H54 (cell line): ENCODE measurements around the gene ZNF217.
"Not testable (repeated sequence)": the region's sequence is repeated elsewhere in the genome, so short reads cannot be mapped to it uniquely, and the experiment has no call there.

ENCODE experiments used
- DNase-seq: peaks from one replicate; pipeline ENCODE4 v3.0.0; 2011; ENCODE audit warnings: low spot score, mixed read lengths; ENCODE audit not compliant: insufficient read length
- FAIRE-seq: peaks from 3 replicates; lab custom pipeline; 2011; peaks lifted over from hg19 to GRCh38; lab: Jason Lieb, UNC
- POLR2A ChIP-seq: IDR thresholded peaks from 2 replicates; pipeline ENCODE4 v1.6.1; 2011; ENCODE audit warnings: low read depth, mild to moderate bottlenecking, low read length

Gene ZNF217

DNA sequence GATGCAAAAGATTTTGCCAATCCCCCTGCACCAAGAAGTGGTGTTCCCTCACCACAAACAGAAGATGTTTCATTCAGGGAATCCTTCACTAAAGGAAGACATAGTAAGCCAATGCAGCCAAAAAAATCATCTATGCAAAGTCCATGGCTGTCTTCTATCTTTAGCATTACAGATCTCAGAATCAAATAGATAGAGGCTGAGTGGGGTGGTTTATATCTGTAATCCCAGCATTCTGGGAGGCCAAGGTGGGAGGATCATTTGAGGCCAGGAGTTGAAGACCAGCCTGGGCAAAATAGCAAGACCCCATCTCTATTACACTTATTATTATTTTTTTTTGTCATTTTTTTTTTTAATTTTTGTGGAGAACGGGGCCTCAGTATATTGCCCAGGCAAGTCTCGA, 32.9 kb upstream of the ZNF217 start:
- TF ChIP-seq POLR2A = no peak
- DNase-seq = no peak
- FAIRE-seq = no peak

DNA sequence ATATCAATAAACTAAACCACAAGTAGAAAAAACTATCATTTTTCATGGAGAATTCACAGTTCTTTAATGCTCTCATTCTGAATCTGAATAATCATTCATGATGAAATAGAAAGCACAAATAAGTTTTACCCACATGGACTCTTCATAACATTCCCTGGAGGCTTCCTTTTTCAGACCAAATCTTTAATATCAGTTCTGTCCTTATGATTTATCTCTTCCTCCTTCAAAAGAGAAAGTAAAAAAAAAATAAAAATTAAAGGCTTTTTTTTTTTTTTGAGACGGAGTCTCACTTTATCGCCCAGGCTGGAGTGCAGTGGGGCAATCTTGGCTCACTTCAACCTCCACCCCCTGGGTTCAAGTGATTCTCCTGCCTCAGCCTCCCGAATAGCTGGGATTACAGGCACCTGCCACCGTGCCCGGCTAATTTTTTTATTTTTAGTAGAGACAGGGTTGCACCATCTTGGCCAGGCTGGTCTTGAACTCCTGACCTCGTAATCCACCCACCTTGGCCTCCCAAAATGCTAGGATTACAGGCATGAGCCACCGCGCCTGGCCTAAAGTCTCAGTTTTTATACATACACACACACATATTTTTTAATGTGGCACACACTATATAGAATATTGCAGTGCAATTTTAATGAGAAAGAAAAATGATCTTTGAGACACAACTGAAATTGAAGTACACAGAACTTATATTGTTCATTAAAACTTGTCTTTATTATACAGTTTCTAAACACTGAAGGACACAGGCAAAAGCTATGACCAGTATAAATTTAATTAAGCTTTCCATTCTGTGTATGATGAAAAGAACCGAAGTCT, 31.9 kb upstream of the ZNF217 start:
- no peak for TF ChIP-seq POLR2A
- FAIRE-seq (no peak), DNase-seq (no peak)

DNA sequence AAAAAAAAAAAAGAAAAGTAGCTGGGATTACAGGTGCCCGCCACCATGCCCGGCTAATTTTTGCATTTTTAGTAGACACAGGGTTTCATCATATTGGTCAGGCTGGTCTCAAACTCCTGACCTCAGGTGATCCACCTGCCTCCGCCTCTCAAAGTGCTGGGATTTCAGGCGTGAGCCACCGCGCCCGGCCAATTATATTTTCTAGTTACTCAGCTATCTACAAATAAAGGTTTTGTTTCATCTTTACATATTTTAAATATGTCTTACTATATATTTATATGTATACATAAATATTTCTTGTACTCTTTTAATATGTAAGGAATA, 31.2 kb upstream of the ZNF217 start:
- not testable (repeated sequence) for FAIRE-seq

DNA sequence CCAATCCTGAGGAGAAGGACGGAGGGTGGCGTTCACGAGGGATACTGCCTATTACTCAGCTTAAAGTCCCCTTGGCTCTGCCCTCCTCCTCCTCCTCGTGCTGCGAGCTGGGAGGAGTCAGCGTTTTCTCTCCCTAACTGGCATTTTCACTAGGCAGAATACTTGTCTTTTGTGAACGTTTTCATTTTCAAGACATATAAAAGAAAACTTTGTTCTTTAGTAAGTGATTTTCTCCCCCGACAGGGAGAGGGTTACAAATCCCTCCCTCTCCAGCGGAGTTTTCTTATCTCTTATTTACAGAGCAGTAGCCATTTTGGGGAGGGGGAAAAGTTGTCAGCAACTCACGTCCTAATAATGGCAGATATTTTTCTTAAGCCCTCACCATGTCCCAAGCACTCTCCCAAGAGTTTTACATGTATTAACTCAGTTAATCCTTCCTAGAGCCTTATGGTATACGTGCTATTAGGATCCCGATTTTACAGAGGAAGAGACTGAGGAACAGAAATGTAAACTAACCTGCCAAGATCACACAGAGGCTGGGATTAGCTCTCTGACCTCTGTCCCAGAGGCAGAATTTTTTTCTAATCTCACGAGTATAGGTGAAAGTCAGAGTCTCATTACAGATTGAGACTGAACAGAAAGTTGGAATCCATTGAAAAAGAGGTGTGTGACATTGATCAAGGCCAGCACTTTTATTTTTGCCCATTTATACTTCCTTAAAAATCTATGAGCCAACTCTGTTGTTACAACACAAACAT, 30.0 kb upstream of the ZNF217 start:
- DNase-seq (peak; percentile 34), FAIRE-seq (peak; percentile 57)
- TF ChIP-seq POLR2A = peak; percentile 61

More for the DNA sequence above, 31.2 kb upstream of the ZNF217 start:
- not testable (repeated sequence) for DNase-seq

DNA sequence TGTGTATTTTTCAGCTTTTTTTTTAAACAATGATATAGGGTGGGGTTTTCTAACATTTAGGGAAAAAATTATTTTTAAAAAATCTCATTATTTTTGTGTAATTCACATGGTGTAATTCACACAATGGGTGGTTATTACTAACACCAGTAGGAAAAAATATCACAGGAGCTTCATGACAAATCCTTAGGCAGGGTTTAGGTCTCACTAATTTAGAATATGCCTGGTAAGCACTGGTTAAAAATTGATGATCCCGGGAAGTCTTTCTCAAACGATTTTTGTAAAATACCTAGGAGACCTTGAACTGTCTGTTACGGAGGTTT, 29.5 kb upstream of the ZNF217 start:
- DNase-seq = no peak

DNA sequence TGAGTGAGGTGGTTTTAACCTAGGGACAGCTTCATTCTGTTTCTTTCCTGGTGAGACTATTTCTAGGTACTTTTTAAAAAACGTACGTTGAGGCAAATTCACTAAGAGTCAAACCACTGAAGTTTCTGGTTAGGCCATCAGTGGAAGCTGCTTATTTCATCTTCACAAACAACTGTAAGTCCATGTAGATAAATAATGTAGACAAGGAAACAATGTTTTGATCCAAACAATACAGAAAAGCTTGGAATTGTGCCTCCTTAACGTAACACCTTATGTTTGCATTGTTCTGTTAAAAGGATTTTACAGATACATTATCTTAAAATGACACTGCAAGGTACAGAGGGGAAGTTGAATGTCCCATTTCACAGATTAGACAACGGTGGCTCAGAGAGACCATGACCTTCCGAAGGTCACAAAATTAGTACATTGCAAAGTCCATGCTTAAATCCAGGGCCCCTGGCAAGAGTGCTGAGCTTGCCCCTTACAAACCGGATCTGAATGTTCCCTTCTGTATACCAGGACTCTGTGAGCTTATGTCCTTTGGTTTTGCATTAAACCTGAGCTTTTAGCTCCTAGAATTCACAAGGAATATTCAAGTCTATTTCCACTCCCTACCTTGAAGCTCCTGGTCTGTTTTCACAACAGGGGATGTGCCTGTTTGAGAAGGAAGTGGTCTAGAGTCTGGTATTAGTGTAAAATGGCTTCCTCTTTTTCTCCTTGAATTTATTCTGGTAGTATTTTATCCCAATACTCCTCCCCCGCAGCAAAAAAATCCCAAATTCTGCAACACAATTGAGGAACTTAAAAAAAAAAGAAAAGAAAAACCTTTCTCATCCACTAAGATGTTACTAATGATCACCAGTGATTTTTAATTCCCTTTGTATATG, 28.9 kb upstream of the ZNF217 start:
- no peak for FAIRE-seq
- DNase-seq = no peak
- no peak for TF ChIP-seq POLR2A

More for the DNA sequence above, 29.5 kb upstream of the ZNF217 start:
- no peak for TF ChIP-seq POLR2A
- no peak for FAIRE-seq

DNA sequence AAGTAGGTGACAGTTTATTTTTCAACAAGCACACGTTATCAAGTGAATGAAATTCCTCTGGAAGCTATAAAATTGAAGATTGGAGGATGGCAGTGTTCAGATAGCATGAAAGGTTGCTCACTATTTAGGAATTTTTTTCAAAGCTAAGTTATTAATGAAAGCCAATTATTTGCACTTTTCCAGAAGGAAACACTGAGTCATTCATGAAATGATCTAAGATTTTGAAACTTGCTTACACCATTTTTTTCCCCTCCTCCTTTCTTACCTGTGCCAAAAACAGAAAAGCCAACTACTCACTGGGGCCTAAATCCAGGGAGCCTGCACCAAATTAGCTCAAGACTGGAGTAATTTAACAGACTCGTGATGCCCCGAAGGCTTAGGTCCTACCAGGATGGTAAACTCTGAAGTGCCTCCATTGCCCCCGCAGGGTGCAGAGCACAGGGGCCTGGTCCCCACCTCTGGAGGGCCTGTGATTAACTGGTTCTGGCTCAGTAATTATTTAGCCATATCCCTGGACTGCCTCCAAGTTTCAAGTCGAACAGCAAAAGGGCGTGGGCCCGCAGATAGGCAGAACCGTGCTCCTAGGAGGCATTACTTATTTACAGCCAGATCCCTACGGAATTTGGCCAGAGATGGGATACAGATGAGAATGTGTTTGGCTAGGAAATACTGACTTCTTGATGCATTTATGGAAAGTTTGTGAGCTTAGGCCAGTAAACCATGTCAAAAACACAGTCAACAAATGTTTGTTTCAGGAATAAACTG, 28.0 kb upstream of the ZNF217 start:
- DNase-seq = peak; percentile 30
- no peak for TF ChIP-seq POLR2A
- no peak for FAIRE-seq

DNA sequence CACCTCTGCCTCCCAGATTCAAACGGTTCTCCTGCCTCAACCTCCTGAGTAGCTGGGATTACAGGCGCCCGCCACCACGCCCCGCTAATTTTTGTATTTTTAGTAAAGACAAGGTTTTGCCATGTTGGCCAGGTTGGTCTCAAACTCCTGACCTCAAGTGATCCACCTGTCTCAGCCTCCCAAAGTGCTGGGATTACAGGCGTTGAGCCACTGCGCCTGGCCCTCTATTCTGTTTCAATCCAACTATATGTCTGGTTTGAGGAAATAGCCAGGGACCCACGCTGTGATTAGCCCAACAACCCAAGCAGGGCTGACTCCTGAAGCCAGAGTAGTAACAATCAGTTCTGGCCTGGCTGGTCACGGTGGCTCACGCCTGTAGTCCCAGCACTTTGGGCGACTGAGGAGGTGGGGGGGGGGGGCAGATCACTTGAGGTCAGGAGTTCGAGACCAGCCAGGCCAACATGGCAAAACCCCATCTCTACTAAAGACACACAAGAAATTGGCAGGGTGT, 24.9 kb upstream of the ZNF217 start:
- FAIRE-seq, DNase-seq: not testable (repeated sequence)

DNA sequence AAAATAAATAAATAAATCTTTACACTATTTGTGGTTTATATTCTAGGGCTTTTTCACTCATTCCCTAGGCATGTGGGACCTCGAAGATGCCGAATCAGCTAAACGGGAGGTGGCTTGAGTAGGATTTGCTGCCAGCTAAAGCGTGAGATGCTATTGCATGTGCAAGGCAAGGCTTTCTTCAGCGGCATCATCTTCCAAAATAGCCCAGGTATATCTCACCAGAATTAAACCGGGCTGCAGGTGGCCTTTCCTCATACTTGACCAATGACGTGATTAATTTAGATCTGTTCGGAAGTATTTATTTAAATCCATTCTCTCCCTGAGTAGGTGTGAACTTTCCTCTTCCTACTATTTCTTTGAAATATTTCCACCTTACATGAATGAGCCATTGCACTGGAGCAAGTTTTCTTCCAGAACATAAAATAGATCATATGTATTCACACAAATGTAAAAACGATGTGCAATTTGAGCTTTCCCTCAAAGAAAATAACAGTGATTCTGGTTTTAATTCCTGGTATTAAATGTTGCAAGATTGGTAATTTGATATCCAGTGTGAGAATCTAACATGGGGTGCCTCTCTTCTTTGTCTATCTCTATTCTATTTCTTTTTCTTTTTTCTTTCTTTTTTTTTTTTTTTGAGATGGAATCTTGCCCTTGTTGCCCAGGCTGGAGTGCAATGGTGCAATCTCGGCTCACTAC, 24.3 kb upstream of the ZNF217 start:
- DNase-seq = no peak
- no peak for TF ChIP-seq POLR2A
- FAIRE-seq = no peak

DNA sequence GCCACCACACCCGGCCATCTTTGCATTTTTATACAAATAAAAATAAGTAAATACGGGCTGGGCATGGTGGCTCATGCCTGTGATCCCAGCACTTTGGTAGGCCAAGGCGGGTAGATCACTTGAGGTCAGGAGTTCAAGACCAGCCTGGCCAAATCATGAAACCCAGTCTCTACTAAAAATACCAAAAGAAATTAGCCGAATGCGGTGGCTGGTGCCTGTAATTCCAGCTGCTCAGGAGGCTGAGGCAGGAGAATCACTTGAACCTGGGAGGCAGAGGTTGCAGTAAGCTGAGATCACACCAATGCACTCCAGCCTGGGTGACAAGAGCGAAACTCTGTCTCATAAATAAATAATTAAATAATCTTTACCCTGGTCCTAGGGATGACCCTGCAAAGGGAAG, 22.9 kb upstream of the ZNF217 start:
- not testable (repeated sequence) for FAIRE-seq, DNase-seq

DNA sequence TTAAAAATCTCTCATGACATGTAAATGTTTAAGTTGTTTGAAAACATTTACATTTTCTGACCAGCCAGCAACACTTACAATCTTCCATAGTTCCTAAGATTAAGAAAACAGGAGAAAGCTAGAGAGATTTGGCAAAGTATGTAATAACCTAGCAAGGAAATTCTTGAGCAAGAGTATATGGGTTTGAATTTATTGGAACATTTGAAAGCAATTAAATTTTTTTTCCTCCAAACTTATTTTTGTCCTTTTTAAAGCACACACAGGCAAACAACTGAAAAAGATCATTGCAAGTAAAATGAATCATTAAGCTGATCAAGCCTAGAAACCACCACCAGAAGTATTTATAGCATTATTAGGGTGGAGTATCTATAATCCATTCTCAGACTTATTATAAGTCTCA, 20.1 kb upstream of the ZNF217 start:
- no peak for DNase-seq
- no peak for FAIRE-seq
- TF ChIP-seq POLR2A = no peak

DNA sequence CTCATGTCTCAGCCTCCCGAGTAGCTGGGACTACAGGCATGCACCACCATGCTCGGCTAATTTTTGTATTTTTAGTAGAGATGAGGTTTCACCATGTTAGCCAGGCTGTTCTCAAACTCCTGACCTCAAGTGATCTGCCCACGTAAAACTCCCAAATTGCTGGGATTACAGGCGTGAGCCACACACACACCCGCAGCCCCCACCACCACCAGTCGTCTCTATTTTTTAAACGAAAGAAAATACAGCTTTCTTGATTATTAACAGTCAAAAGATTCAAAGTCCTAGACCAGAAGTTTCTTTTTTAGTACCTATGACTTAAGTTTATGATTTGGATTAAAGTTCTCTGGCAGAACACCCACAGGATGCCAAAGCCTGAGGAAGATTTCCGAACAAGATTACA, 18.6 kb upstream of the ZNF217 start:
- FAIRE-seq, DNase-seq: not testable (repeated sequence)

DNA sequence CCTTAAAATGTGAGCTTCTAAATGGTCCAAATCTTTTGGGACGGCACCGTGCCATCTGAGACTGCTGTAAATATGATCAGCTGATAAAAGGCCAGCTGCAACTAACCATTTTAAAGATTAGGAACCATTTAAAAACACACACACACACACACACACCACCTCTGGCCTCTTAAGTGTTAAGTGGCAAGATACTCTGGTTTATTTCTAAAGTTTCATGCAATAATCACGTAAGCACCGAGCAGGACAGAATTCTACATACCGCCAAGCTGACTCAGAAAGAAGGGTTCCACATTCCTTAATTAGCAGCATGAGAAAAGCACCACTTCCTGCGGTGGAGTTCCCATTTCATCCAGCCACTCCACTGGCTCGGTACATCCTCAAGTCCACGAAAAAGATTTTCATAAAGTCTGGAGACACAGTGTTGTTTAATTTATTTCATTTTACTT, 17.8 kb upstream of the ZNF217 start:
- no peak for DNase-seq
- peak; percentile 38 for FAIRE-seq
- TF ChIP-seq POLR2A = peak; percentile 40; the same call in 1 of the 2 replicates
